Left colon (tissue), 2 donors: ENCODE results near the gene LSM12. TPM values are rescaled to one million over a fixed set of nuclear protein-coding genes. Genes with fewer than 3 reads are reported as not detected.
"Not testable (repeated sequence)": the region's sequence is repeated elsewhere in the genome, so short reads cannot be mapped to it uniquely, and the experiment has no call there.

Source experiments
- ATAC-seq: fragments of 200-7000 bp; cut with Tn5 transposase; one replicate; pipeline ENCODE4 v1.9.1; 2020; ENCODE audit warnings: mild to moderate bottlenecking, moderate library complexity
- DNase-seq, 2 donors: peaks; one replicate each; pipeline ENCODE4 v3.0.0-alpha.2; 2020
- intact Hi-C, 2 donors: fragments of 100-400 bp; cut with DNase I in 1 of 2; cut with micrococcal nuclease in 1 of 2; formaldehyde crosslinking; loops; one replicate each; pipeline versions ENCODE4 v1.11.2 to v1.14.0; 2022; cut with DNase I, micrococcal nuclease
- long read RNA-seq: library from polyadenylated mRNA; unstranded; transcript quantifications from one replicate; pipeline ENCODE4 v2.0.0, GENCODE V29; 2021
- total RNA-seq, 2 donors: library from RNA; stranded (reverse); fragmentation: NEBNext Ultra II Directional; extraction: Animal tissue kit (Norgen Biotek cat#: 25700); gene quantifications; one replicate each; pipeline ENCODE4 v1.2.1, GENCODE V29; 2021
- donor health status: DM: no; HTN: no; CAD: no.
- donor health status: DM: yes; HTN: yes; CAD: no.

The LSM12 gene
- total RNA-seq = 10 to 100 TPM; 43.4 to 59.7 TPM
- long read RNA-seq, transcript LSM12-201 (5 exons, 2,308 nt) = major isoform, 29 of 32 reads
- long read RNA-seq, partial matches to known transcripts = 2 of 32 reads
- long read RNA-seq, other reads (novel, unspliced or antisense) = 1 of 32 reads

DNA sequence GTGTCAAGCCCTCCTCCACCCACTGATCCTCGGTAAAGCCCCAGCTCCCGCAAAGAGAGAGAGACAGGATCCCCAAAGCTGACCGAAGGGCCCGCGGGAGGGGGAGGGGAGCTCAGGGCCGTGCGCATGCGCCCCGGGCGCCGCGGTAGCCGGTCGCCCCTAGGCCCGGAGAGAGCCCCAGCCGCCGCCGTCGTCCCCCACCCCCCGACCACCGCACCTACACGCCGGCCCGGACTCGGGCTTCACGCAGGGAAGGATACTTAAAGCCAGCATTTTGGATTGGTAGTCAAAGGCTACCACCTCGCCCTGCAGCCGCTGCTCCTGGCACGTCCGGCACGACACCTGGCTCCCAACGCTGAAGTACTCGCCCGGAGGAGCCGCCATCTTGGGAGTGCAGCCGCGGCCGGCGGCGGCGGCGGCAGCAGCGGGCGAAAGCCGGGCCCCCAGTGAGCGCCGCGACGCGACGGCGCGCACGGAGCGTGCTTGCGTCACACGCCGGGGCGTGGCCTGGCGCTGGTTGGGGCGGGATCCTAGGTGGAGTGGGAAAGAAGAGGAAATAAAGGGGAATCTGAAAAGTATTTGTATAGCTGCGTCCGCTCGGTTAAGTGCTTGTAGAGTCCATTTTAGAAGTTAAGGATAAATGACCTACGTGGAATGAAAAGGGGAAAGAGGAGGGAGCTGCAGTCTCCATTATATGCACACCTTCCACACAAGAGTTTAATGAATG lies at the start of gene LSM12:
TSS of gene LSM12 (minus strand) at position 468 of the 727 bp plus-strand sequence. CDS start at position 384, 84 bp downstream.
- DNase-seq (peak; percentile 88 to 95), ATAC-seq (peak; percentile 83)
- intact Hi-C loops = no loop called here

DNA sequence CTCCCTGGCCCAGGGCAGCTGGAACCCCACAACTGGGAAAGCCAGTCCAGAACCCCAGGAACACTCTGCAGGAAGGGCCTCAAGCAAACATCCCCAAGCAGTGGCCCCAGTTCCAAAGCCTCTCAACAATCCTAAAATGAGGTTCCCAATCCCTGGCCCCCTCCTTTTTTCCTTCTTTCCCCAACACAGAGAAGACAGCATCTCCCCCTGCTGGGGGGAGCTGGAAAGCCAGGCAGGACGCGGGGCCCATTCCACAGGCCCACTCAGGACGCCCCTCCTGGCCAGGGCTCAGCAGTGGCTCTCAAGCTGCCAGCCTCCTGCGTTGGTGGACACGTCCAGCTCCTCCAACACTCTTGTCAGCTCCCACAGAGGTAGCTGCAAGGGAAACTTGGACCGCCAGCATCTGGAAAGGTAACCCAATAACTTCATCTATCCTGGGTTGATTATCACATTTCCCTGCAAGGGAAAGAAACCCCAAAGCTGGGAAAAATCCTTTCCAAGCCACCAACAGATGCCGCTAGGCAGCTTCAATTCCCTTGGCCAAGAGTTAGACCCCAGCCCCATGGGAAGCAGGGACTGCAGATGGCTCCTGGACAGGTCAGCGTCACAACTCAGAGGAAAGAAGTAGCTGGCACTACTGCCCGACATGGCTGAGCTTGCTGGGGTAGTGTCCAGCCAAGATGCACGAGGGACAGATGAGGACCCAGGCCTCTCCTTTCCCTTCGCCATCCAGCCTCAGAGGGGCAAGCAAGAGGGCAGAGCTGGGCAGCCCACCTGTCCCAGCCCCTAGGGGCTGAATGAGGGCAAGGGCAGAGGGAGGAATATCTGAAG lies 49.3 kb upstream of the LSM12 start:
- ATAC-seq (no peak), DNase-seq (no peak)
- intact Hi-C loops = no loop called here

DNA sequence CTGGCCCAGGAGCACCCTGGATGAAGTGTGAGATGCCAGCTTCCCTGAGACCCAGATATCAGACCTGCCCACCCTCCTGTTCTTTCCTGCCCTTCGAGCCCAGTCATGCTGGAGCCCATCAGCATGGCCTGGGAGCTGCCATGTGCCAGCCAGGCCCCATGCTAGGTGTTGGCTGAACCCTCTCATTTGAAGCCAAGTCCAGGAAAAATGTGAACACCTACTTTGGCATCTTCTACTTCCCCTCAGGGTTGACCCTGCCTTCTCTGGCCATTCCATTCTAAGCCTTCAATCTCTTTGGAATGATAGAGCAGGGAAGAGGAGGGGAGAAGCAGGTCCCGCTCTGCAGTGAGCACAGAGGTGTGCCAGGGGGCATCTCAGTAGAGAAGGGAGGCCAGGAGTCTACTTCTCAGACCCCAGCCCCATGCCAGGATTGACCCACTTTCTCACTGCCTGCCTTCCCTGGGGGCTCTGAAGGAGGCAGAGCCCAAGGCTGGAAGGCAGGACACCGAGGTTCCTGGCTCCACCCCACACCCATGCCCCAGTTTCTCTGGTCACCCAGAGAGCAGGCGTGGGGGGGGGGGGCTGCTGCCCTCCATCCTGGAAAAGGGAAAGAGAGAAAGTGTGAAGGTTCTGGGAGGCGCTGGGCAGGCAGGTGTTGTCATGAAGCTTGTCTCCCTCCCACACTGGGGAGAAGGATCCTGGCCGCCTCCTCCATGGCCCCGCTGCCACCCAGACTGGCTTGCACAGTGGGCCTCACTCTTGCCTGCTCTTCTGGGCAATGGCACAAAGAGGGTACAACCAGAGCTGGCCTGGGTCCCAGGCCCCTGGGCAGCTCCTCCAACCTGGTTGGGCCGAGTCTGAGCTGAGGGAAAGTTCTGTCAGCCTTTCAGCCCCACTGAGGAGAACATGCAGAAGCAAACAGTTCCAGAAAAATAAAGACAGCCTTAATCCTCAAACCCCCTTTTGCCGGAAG lies 47.7 kb upstream of the LSM12 start:
- intact Hi-C loops = no loop called here
- no peak for ATAC-seq
- no peak for DNase-seq

DNA sequence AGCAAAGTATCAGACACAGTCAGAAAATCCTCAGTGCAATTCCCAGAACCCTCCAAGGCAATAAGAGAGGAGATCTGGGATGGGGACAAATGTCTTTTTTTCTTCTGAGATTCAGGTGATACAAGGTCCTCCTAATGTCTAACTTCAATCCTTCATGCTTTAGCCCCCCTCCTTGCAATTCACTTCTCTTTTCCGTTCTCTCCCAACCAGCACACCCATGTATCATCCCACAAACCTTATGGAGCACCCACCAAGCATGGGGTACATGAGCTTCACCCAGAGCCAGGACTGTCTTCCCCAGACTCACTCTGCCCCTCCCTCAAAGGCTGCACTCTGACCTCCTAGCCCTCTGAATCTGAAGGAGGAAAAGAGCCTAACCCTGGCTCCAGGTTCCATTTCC lies 46.9 kb upstream of the LSM12 start:
- intact Hi-C loops = no loop called here
- DNase-seq = no peak
- ATAC-seq = no peak

DNA sequence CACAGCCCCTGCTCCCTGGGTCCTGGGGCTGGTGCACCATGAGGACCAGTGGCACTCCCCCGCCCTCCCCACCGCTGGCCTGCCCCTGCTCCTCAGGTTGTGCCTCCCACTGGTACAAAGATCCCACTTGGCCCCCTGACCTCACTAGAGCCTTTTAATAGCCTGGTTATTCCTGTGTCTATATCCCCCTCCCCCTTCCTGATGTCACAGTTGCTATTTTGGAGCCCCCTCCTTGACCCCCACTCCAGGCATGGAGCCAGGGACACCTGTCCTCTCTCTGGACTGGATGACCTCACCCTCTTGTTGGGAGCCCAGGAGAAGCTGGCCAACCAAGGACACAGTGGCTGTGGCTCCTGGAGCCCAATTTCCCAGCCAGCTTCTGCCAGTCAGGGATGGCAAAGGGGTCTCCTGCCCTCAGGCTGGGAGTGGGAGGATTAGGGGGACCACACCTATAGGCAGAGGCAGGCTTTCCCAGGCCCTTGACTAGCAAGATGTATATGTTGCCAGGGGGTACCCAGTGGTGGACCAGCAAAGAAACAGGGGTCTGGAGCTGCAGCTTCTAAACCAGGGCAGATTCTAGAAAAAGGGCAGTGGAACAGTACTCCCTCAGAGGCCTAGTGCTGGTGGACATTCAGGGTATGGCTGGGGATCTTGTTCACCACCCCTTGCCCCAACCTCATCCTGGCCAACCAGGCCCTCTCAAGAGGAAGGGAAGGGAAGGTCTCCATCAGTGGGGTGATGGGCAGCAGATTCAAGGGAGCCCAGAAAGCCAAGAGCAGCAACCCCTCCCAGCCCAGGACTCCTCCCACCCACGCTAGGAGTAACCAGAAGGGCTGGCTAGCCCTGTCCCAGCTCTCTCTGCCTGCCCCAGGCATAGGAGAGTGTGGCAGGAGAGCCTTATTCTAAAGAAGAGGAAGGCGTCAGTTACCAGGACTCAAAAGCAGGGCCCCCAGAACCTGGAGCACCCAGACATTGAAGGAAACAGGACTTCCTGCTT lies 46.1 kb upstream of the LSM12 start:
- intact Hi-C loops = no loop called here
- DNase-seq (no peak), ATAC-seq (no peak)

DNA sequence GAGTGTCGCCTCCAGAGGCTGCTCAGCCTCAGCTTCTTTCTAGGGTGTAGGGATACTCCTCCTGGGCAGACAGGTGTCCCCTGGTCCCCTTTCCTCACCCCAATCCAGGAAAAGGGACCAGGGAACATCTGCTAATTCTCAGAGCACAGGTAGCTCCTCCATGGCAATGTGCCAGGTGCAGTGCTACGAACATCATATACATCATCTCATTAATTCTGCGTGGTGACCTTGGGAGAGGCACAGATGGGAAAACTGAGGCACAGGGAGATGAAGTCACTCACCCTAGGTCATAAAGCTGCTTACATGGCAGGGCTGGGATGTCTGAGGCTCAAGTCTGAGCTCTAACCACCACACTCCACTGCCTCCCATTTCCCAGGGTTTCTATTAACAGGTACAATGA lies 45.3 kb upstream of the LSM12 start:
- ATAC-seq (no peak), DNase-seq (no peak)
- intact Hi-C loops = no loop called here

DNA sequence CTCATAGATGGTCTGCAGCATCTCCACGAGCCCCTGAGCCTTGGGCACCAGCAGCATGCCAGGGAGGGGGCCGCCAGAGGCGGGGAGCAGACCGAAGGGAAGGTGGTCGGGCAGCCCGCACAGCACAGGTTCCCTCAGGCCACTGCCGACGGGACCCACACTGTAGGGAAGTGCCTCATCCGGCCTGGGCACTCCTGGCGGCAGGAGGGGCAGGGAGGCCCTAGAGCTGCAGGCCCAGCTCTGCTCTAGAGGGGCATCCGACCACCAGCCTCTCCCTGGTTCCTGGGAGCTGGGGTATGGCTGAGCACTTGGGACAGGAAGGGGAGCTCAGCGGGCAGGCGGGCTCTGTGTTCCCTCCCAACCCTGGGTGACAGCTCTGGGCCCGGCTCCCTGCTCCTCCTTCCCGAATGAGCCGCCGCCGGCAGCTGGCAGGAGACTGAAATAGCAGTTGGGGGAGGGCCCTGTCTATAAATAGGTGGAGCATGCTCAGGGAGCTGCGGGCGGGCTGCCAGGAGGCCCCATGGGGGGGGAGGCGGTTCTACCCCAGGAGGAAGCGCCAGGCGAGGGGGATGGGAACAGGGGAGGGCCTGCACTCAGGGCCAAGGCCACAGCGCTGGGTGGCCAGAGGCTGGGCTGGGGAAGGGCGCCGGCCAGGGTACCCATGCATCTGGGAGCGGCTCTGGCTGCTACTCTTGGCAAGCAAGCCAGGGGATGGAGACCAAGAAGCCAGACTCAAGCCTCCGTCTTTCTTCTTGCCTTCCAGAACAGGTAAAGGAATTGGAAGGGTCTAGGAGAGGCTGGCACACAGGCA lies 44.6 kb upstream of the LSM12 start:
- DNase-seq = peak; percentile 99
- intact Hi-C loops = no loop called here

DNA sequence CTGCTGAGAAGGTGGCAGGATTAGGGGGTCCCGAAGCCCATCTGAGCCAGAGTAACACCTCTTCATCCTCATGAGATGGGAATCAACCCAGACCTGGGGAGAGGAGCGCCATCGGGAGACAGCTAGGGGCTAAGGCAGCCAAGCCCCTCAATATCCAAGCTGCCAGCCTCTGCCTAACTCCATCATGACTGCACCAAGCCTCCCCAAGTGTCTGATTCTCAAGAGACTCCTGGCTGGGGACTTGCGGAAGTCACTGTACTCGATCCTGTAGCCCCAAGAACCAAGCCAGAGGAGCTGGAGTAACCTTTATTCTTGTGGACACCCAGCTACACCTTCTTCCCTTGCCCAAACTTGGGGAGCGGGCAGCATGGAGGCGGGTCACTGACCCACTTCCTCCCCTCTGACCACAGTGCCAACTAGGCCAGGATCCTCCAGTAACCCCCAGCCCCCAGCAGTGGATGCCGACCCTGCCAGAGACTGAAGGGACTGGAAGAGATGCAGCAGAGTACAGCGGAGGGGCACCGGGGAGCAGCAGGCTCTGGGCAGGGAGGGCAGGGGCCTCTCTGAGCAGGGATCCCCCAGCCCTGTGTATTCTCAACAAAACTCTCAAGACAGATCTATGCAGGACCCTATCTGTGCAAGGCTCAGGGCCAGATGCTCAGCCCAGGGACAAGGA lies 43.7 kb upstream of the LSM12 start:
- ATAC-seq (no peak), DNase-seq (no peak)
- intact Hi-C loops = no loop called here

More for the DNA sequence above, 44.6 kb upstream of the LSM12 start:
- peak; percentile 92 for ATAC-seq

DNA sequence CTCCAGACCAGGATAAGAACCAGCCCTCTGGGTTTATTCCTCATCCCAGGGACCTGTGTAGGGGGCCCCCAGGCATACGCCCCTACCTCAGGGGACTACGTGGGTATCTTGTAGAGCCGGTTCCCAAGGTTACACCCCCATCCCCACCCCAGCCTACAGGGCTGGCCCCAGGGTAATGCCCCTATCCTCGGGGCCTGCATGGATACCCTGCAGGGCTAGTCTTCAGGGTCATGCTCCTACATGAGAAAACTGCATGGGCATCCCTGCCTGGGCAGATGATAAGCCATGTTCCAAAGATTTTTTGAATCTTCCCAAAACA lies 42.8 kb upstream of the LSM12 start:
- intact Hi-C loops = no loop called here
- no peak for DNase-seq
- ATAC-seq = no peak

DNA sequence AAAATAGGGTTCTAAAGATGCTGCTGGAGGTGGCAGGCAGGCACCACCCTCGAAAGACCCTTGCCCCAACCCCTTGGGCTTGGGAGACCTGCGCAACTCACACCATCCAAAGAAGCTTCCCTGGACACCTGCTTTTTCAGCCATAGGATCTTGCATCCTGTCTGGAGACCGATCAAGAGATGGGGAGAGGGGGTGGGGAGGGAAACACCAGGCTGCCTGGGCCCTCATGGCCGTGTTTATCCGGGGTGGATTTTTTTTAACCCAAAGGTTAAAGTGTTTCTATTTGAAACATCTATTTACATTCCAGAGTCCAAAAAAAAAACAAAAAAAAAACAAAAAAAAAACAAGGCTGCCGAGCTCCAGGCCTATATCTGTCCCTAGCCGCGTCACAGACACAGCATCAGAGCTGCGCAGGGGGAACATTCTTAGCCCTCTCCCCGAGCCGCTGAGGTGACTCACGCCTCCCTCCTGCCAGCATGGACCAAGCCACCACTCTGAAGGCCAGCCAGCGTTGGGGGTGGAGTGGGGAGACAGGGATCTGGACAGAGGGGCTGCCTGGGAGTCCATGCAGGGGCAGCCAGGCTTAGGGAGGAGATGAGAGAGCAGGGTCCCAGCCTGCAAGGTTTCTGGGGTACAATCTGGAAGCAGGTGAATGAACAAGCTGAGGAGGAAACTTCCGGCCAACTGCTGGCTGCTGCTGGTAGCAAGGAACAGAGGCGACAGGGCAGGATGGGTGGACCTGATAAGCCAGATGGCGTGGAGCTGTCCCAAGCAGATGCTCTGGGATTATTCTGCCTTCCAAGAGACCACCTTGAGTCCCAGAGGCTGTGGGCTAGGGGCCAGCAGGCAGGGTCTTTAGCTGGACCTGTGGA lies 42.2 kb upstream of the LSM12 start:
- ATAC-seq (no peak), DNase-seq (peak; percentile 55 to 85)
- intact Hi-C loops = no loop called here

DNA sequence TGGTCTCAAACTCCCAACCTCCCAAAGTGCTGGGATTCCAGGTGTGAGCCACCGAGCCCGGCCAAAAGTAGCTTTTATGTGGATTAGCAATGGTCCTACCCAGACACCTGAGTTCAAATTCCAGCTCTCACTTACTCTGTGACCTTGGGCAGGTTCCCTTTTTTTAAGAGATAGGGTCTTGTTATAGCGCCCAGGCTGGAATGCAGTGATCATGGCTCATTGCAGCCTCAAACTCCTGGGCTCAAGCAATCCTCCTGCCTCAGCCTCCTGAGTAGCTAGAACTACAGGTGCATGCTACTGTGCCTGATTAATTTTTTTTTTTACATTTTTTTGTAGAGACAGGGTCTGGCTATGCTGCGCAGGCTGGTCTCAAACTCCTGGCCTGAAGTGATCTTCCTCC lies 40.3 kb upstream of the LSM12 start:
- no peak for ATAC-seq

DNA sequence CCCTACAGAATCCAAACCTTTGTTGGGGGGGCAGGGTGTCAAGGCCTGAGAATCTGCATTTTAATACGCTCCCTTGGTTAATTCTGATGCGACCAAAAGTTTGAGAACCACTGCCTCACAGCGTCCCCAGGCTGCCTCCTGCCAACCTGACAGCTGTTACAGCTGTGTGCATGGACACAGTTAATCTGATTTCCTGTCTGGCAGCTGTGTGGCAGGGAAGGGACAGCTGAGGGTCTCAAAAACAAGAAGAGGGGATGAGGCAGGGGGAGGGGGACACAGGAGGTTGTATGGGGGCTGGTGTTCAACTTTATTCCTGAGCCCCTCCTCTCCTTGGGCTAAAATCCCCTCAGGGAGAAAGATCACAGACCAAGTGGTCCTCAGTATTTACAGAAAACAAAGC lies 39.5 kb upstream of the LSM12 start:
- ATAC-seq (no peak), DNase-seq (no peak)
- intact Hi-C loops = no loop called here

More for the DNA sequence above, 40.3 kb upstream of the LSM12 start:
- intact Hi-C loops = no loop called here
- DNase-seq = no peak

DNA sequence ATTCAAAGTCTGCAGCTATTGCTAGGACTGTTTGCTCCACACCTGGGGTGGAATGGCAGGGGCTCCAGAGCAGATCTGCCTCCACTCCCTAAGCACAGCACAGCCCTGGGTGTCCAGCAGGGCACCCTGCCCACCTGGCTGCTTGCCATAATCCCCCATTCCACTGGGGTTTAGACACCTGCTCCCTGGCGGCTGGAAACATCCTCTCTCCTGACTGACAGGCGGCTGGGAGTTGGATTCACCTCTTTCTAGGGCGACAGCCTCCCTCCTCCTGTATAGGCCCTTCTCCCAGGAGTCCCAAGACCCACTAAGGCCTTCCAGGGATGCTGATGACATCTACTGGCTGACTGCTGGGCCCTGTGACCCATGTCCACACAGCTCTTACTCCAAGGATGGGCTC lies 39.0 kb upstream of the LSM12 start:
- ATAC-seq (no peak), DNase-seq (no peak)
- intact Hi-C loops = no loop called here

DNA sequence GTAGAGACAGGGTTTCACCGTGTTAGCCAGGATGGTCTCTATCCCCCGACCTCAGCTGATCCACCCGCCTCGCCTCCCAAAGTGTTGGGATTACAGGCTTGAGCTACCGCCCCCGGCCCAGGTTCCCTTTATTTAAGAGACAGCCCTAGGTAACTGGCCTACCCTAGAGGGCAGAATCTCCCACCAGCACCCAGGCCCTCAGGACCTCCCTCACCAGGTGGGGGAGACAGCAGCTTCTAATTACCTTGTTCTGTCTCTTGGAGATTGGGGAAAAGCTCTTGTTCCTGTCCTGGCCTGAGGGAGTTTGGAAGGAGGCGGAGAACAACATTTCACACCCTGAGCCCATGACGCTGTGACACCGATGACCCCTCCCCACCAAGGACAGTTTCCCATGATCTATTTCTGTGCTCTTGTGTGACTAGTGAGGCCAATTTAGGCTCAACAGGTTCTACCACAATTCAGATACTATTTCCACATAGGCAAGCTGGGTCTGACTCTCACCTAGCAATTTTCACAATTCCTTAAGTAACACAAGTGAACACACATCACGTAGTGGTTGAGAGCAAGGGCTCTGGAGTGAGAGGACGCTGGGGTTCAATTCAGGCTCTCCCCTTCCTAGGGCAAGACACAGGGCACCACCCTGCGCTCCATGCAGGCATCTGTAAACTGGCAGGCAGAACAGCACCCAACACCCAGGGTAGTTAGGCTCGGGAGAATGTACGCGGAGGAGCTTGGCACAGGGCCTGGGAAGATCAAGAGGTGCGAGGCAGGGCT lies 36.6 kb upstream of the LSM12 start:
- intact Hi-C loops = no loop called here
- DNase-seq (no peak), ATAC-seq (no peak)

DNA sequence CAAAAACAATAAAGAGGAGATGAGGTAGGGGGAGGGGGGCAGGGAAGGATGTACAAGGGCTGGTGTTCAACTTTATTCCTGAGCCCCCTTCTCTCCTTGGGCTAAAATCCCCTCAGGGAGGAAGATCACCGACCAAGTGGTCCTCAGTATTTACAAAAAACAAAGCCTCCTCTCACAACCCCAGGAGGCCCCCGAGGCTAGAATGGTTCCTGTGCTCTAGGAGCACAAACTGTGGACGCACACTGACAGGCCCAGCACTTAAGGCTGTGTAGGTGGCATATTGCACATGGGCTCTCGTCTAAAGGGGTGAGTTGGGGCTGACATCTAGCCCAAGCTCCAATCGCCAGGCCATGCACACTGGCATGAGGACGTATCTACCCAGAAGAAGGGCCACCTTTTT lies 35.4 kb upstream of the LSM12 start:
- intact Hi-C loops, ATAC-seq, DNase-seq: not testable (repeated sequence)
